HL-60 (cell line): Measurements from ENCODE around the gene NT5DC2.

Source experiments
- DNase-seq, 2 experiments: peaks; one replicate each; pipeline ENCODE4 v3.0.0-alpha.2; 2010 to 2020; ENCODE audit warnings: low read depth in 1 of 2, low spot score in 1 of 2
- H3K27ac ChIP-seq: fragments of 250-450 bp; sonication (Bioruptor Pico); replicated peaks from 2 replicates; pipeline ENCODE4 v1.5.1; 2020; ENCODE audit warnings: mild to moderate bottlenecking, moderate library complexity
- H3K27me3 ChIP-seq: fragments of 250-450 bp; sonication (Bioruptor Pico); 2 replicates; pipeline ENCODE4 v1.5.1; 2021; ENCODE audit warnings: mild to moderate bottlenecking, moderate library complexity; ENCODE audit not compliant: insufficient read depth, poor library complexity, severe bottlenecking
- H3K4me3 ChIP-seq: replicated peaks from 2 replicates; pipeline ENCODE4 v1.5.1; 2011; ENCODE audit warnings: mild to moderate bottlenecking, control low read depth, low read length; ENCODE audit not compliant: insufficient read depth
- CTCF ChIP-seq: IDR thresholded peaks from one replicate; pipeline ENCODE4 v1.5.1; 2011; ENCODE audit warnings: low read length, control low read depth, inconsistent platforms; ENCODE audit not compliant: insufficient read depth
- GABPA ChIP-seq: IDR thresholded peaks from 2 replicates; pipeline ENCODE4 v1.6.1; 2012; ENCODE audit warnings: low read depth
- POLR2AphosphoS5 ChIP-seq: IDR thresholded peaks from 2 replicates; pipeline ENCODE4 v1.6.1; 2012; ENCODE audit warnings: low read depth
- REST ChIP-seq: IDR thresholded peaks from 2 replicates; pipeline ENCODE4 v1.6.1; 2012; ENCODE audit warnings: low read depth; ENCODE audit not compliant: insufficient replicate concordance
- SPI1 ChIP-seq: IDR thresholded peaks from 2 replicates; pipeline ENCODE4 v1.6.1; 2012; ENCODE audit warnings: low read depth, mild to moderate bottlenecking, borderline replicate concordance

NT5DC2 gene

DNA sequence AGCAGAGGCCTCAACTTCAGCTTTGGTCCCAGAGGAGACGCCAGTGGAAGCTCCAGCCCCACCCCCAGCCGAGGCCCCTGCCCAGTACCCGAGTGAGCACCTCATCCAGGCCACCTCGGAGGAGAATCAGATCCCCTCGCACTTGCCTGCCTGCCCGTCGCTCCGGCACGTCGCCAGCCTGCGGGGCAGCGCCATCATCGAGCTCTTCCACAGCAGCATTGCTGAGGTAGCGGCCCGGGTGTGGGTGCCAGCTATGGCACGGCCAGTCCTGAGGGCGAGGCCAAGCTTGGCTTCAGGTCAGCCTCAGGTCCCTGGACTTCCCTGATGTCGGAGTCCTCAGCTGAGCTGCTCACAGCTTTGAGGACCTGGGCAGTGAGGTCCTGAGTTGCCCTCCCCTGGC lies 44.2 kb downstream of the NT5DC2 start:
- TF ChIP-seq SPI1: no peak
- no peak for TF ChIP-seq POLR2AphosphoS5
- TF ChIP-seq REST: no peak
- no peak for TF ChIP-seq CTCF
- no peak for TF ChIP-seq GABPA
- Histone ChIP-seq H3K27ac (no peak overlapping the region), H3K27me3 (no peaks in the 10 kb centered on the region), H3K4me3 (no peak overlapping the region)
- DNase-seq: no peak

GRCh38 chr3:52488746-52489145 lies 44.9 kb downstream of the NT5DC2 start:
- Histone ChIP-seq H3K4me3 (no peak overlapping the region), H3K27me3 (no peaks in the 10 kb centered on the region), H3K27ac (no peak overlapping the region)
- TF ChIP-seq SPI1 (no peak), POLR2AphosphoS5 (no peak), CTCF (no peak), REST (no peak), GABPA (no peak)
- DNase-seq: no peak

DNA sequence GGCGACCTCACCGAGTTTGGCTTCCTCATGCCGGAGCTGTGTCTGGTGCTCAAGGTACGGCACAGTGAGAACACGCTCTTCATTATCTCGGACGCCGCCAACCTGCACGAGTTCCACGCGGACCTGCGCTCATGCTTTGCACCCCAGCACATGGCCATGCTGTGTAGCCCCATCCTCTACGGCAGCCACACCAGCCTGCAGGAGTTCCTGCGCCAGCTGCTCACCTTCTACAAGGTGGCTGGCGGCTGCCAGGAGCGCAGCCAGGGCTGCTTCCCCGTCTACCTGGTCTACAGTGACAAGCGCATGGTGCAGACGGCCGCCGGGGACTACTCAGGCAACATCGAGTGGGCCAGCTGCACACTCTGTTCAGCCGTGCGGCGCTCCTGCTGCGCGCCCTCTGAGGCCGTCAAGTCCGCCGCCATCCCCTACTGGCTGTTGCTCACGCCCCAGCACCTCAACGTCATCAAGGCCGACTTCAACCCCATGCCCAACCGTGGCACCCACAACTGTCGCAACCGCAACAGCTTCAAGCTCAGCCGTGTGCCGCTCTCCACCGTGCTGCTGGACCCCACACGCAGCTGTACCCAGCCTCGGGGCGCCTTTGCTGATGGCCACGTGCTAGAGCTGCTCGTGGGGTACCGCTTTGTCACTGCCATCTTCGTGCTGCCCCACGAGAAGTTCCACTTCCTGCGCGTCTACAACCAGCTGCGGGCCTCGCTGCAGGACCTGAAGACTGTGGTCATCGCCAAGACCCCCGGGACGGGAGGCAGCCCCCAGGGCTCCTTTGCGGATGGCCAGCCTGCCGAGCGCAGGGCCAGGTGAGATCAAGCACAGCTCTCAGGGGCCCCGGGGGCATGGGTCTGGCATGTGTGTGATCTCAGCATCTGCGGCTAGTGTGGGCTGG lies 45.6 kb downstream of the NT5DC2 start:
- Histone ChIP-seq H3K27ac (no peak overlapping the region), H3K4me3 (no peak overlapping the region), H3K27me3 (no peaks in the 10 kb centered on the region)
- DNase-seq: no peak
- TF ChIP-seq POLR2AphosphoS5: no peak
- no peak for TF ChIP-seq SPI1
- no peak for TF ChIP-seq CTCF
- no peak for TF ChIP-seq REST
- TF ChIP-seq GABPA: no peak
